NCI-H2107 treated with DMSO at 0.1 percent for 48 hours (cell line): ENCODE results near the gene TMEM165.

Source experiments
- DNase-seq: peaks from one replicate; lab custom pipeline; 2025; ENCODE audit not compliant: unreplicated experiment; lab: John Stamatoyannopoulos, UW

TMEM165 gene

GRCh38 chr4:55447831-55448230, 52.1 kb downstream of the TMEM165 start:
- DNase-seq: no peak

GRCh38 chr4:55450566-55450965, 54.8 kb downstream of the TMEM165 start:
- no peak for DNase-seq

GRCh38 chr4:55458164-55458563, 62.4 kb downstream of the TMEM165 start:
- no peak for DNase-seq

GRCh38 chr4:55458611-55459010, 62.9 kb downstream of the TMEM165 start:
- DNase-seq: no peak

- DNase-seq: no peak
These were observed 70.2 kb downstream of the TMEM165 start for GRCh38 chr4:55466001-55466400.

GRCh38 chr4:55468724-55469123, 73.0 kb downstream of the TMEM165 start:
- no peak for DNase-seq

- no peak for DNase-seq
These were observed 74.2 kb downstream of the TMEM165 start for GRCh38 chr4:55469979-55470378.
